GM18870 (cell line): ENCODE data around the gene KIAA0232.
"Not testable (repeated sequence)": the region's sequence is repeated elsewhere in the genome, so short reads cannot be mapped to it uniquely, and the experiment has no call there.

ENCODE experiments used
- ATAC-seq: cut with Tn5 transposase; IDR thresholded peaks from one replicate; pipeline ENCODE4 v1.9.1; 2021; ENCODE audit warnings: moderate library complexity; ENCODE audit not compliant: unreplicated experiment

KIAA0232 gene

GRCh38 chr4:6877067-6877466 is 94.5 kb downstream of the KIAA0232 start:
- ATAC-seq, result no peak

- no peak for ATAC-seq
Measured at GRCh38 chr4:6878451-6879059, 96.0 kb downstream of the KIAA0232 start.

- ATAC-seq, result no peak
Measured at GRCh38 chr4:6880691-6881090, 98.2 kb downstream of the KIAA0232 start.

GRCh38 chr4:6881908-6882307 is 99.4 kb downstream of the KIAA0232 start:
- no peak for ATAC-seq

- no peak for ATAC-seq
Measured at GRCh38 chr4:6884341-6884870, 101.9 kb downstream of the KIAA0232 start.

GRCh38 chr4:6885953-6886557 is 103.5 kb downstream of the KIAA0232 start:
- ATAC-seq, result no peak

GRCh38 chr4:6886886-6887285 is 104.4 kb downstream of the KIAA0232 start:
- ATAC-seq, result no peak

- ATAC-seq, result no peak
Measured at GRCh38 chr4:6887591-6888371, 105.3 kb downstream of the KIAA0232 start.

- no peak for ATAC-seq
Measured at GRCh38 chr4:6888506-6889071, 106.1 kb downstream of the KIAA0232 start.

GRCh38 chr4:6889101-6889735 is 106.7 kb downstream of the KIAA0232 start:
- ATAC-seq, result no peak

GRCh38 chr4:6889736-6890324 is 107.3 kb downstream of the KIAA0232 start:
- ATAC-seq, result no peak

- no peak for ATAC-seq
Measured at GRCh38 chr4:6890358-6890757, 107.8 kb downstream of the KIAA0232 start.

GRCh38 chr4:6890971-6891370 is 108.4 kb downstream of the KIAA0232 start:
- not testable (repeated sequence) for ATAC-seq

GRCh38 chr4:6891436-6892170 is 109.1 kb downstream of the KIAA0232 start:
- ATAC-seq, result no peak

- no peak for ATAC-seq
Measured at GRCh38 chr4:6892190-6892908, 109.8 kb downstream of the KIAA0232 start.

GRCh38 chr4:6892909-6893202 is 110.3 kb downstream of the KIAA0232 start:
- ATAC-seq, result no peak

- ATAC-seq, result no peak
Measured at GRCh38 chr4:6893449-6894085, 111.0 kb downstream of the KIAA0232 start.

GRCh38 chr4:6894086-6894478 is 111.6 kb downstream of the KIAA0232 start:
- no peak for ATAC-seq
